Dendritic cell treated with granulocyte-macrophage colony-stimulating factor and Interleukin-4, amounts not matched to agents 40 ng/mL and 50 ng/mL, for 4 days (primary cell): Measurements from ENCODE around the gene CTXND1.

ENCODE experiments used
- H3K27ac Mint-ChIP-seq: one replicate; pipeline ENCODE4 v1.8.0; 2022; ENCODE audit warnings: mild to moderate bottlenecking, mixed read lengths
- H3K27me3 Mint-ChIP-seq: one replicate; pipeline ENCODE4 v1.8.0; 2022; ENCODE audit warnings: mild to moderate bottlenecking, mixed read lengths
- H3K36me3 Mint-ChIP-seq: one replicate; pipeline ENCODE4 v1.8.0; 2022; ENCODE audit warnings: low read depth, mixed read lengths
- H3K4me1 Mint-ChIP-seq: one replicate; pipeline ENCODE4 v1.8.0; 2022; ENCODE audit warnings: low read depth, mixed read lengths
- H3K4me3 Mint-ChIP-seq: one replicate; pipeline ENCODE4 v1.8.0; 2022; ENCODE audit warnings: mild to moderate bottlenecking, moderate library complexity, mixed read lengths
- H3K9me3 Mint-ChIP-seq: one replicate; pipeline ENCODE4 v1.8.0; 2022; ENCODE audit warnings: mixed read lengths
- intact Hi-C: fragments of 100-400 bp; cut with micrococcal nuclease; formaldehyde crosslinking; loops from one replicate; pipeline ENCODE4 v1.15.0; 2022

CTXND1 gene

GRCh38 chr15:80191897-80192595, 60.0 kb downstream of the CTXND1 start:
- H3K27ac Mint-ChIP-seq, result no peak overlapping the region
- no peaks in the 10 kb centered on the region for H3K4me1 Mint-ChIP-seq
- no peak overlapping the region for H3K4me3 Mint-ChIP-seq
- H3K9me3 Mint-ChIP-seq, result no peaks in the 10 kb centered on the region
- no peaks in the 10 kb centered on the region for H3K27me3 Mint-ChIP-seq
- intact Hi-C loops, result no loop called here
- H3K36me3 Mint-ChIP-seq, result peaks cover 16% of the 10 kb centered on the region

DNA sequence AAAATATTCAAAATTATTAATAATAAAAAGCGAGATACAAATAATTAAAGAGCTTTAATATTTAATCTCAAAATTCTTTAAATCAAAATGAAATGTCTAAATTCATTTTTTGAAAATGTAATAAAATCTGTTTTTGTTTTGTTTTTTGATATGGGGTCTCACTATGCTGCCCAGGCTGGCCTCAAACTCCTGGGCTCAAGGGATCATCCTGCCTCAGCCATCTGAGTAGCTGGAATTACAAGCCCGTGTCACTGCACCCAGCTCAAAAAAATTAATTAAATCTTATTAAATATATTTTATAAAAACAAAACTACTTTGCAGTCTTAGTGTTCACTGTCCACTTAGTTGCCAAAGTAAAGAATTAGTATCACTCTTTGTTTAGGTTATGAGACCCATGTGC, 60.8 kb downstream of the CTXND1 start:
- H3K27me3 Mint-ChIP-seq, result no peaks in the 10 kb centered on the region
- H3K27ac Mint-ChIP-seq, result no peak overlapping the region

GRCh38 chr15:80188251-80188650, 63.8 kb downstream of the CTXND1 start:
- intact Hi-C loops, result no loop called here
- Mint-ChIP-seq H3K27me3 (no peaks in the 10 kb centered on the region), H3K4me3 (no peak overlapping the region), H3K4me1 (no peaks in the 10 kb centered on the region), H3K9me3 (no peaks in the 10 kb centered on the region), H3K36me3 (peaks cover 54% of the 10 kb centered on the region), H3K27ac (no peak overlapping the region)

More for the DNA sequence above, 60.8 kb downstream of the CTXND1 start:
- Mint-ChIP-seq H3K4me1 (no peaks in the 10 kb centered on the region), H3K36me3 (peaks cover 24% of the 10 kb centered on the region), H3K4me3 (no peak overlapping the region), H3K9me3 (no peaks in the 10 kb centered on the region)
- intact Hi-C loops, result no loop called here

- Mint-ChIP-seq H3K27ac (no peak overlapping the region), H3K4me1 (no peaks in the 10 kb centered on the region), H3K9me3 (no peaks in the 10 kb centered on the region), H3K4me3 (no peak overlapping the region), H3K36me3 (peaks cover 70% of the 10 kb centered on the region), H3K27me3 (no peaks in the 10 kb centered on the region)
- intact Hi-C loops, result no loop called here
These were observed 65.4 kb downstream of the CTXND1 start for GRCh38 chr15:80186597-80186996.

DNA sequence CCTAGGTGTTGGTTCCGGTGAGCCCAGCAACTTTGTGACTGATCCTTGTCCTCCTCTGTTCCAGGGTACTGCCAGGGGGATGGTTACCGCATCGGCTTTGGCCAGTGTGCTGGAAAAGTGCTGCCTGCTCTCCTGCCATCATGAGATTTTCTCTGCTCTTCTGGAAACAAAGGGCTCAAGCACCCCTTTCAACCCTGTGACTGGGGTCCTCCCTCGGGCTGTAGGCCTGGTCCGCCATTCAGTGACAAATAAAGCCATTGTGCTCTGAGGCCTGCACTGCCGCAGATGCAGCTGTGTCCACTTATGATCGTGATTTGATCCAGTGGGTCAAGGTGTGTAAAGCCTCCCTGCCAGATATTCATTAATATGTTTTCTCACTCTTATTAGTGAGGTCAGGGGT, 65.9 kb downstream of the CTXND1 start:
- no peaks in the 10 kb centered on the region for H3K9me3 Mint-ChIP-seq
- intact Hi-C loops, result no loop called here
- no peak overlapping the region for H3K4me3 Mint-ChIP-seq
- H3K4me1 Mint-ChIP-seq, result no peaks in the 10 kb centered on the region
- H3K27ac Mint-ChIP-seq, result no peak overlapping the region
- H3K27me3 Mint-ChIP-seq, result no peaks in the 10 kb centered on the region
- peaks cover 75% of the 10 kb centered on the region for H3K36me3 Mint-ChIP-seq

GRCh38 chr15:80185152-80185551, 66.9 kb downstream of the CTXND1 start:
- H3K27ac Mint-ChIP-seq, result no peak overlapping the region
- H3K9me3 Mint-ChIP-seq, result no peaks in the 10 kb centered on the region
- H3K27me3 Mint-ChIP-seq, result no peaks in the 10 kb centered on the region
- H3K4me3 Mint-ChIP-seq, result no peak overlapping the region
- H3K36me3 Mint-ChIP-seq, result peaks cover 84% of the 10 kb centered on the region
- intact Hi-C loops, result no loop called here
- H3K4me1 Mint-ChIP-seq, result no peaks in the 10 kb centered on the region

- Mint-ChIP-seq H3K36me3 (peaks cover 90% of the 10 kb centered on the region), H3K27ac (no peak overlapping the region), H3K4me1 (no peaks in the 10 kb centered on the region), H3K27me3 (no peaks in the 10 kb centered on the region), H3K4me3 (no peak overlapping the region), H3K9me3 (no peaks in the 10 kb centered on the region)
- intact Hi-C loops, result no loop called here
These were observed 67.5 kb downstream of the CTXND1 start for GRCh38 chr15:80184554-80184953.

DNA sequence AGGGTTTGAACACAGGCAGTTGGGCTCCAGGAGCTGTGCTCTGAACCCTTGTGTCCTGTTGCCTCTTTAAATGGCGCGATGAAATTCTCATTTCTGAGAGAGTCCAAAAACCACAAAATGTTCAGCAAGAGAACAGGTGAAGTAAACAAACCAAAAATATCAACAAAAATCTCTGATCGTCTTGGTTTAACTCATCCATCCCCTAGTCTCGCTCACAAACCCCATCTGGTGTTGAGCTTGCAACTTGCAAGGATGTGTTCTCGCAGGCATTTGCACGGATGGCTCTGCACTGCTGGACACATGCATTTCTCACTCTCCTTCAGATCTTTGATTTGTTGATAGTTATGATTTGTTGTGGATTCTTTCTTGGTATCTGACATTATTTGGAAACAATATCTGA, 68.1 kb downstream of the CTXND1 start:
- Mint-ChIP-seq H3K4me3 (no peak overlapping the region), H3K27ac (no peak overlapping the region), H3K4me1 (no peaks in the 10 kb centered on the region), H3K9me3 (no peaks in the 10 kb centered on the region), H3K36me3 (peaks cover 94% of the 10 kb centered on the region), H3K27me3 (no peaks in the 10 kb centered on the region)
- intact Hi-C loops, result no loop called here

DNA sequence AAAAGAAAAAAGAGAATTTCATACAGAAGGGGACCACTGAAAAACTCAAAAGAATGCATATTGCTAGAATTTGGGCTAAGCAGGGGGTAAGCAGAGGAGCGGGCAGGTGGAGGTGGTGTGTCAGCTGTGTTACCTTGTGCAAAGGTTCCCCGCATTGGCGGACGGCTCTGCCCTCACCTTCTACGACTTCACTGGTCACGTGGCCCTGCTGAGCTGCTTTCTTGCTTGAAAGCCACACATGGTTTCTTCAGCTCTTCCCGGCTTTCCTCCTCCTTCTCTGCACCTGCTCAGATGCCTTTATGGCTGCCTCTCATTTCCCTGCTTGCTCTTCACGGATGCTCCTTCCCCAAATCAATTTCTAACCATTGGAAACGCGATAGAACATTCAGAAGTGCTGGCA, 68.7 kb downstream of the CTXND1 start:
- no peaks in the 10 kb centered on the region for H3K4me1 Mint-ChIP-seq
- no peak overlapping the region for H3K27ac Mint-ChIP-seq
- no peaks in the 10 kb centered on the region for H3K27me3 Mint-ChIP-seq
- H3K36me3 Mint-ChIP-seq, result peaks cover 93% of the 10 kb centered on the region
- no peaks in the 10 kb centered on the region for H3K9me3 Mint-ChIP-seq
- intact Hi-C loops, result no loop called here
- no peak overlapping the region for H3K4me3 Mint-ChIP-seq

DNA sequence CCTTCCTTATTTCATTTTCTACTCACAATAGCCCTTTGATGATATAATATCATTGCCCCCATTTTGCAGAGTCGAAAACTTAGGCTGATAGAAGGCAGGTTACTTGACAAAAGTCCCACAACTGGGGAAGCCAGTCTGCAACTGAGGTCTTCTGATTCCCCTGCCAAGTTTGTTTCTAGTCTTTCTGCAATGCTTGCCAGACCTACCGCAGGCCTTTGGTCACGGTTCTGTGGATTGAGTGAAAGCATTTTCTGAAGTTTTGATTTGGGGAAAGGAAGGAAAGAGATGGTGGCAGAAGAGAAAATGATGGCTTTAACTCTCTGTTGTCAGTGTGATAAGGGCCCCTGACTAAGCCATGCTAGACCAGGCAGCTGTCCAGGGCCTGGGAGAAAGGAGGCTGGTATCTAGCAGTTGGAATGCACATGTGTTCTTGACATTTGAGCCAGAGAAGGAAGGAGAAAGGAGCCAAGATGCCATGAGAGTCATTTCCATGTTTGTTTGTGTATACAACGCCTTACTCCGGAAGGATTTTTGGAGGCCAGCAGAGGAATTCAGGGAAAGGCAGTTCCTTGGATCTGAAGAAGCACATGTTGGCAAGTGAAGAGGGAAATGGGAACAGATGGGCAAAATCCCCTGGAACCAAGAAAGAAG, 69.3 kb downstream of the CTXND1 start:
- Mint-ChIP-seq H3K27me3 (no peaks in the 10 kb centered on the region), H3K4me1 (no peaks in the 10 kb centered on the region), H3K36me3 (peaks cover 94% of the 10 kb centered on the region), H3K27ac (no peak overlapping the region), H3K4me3 (no peak overlapping the region), H3K9me3 (no peaks in the 10 kb centered on the region)
- intact Hi-C loops, result no loop called here

DNA sequence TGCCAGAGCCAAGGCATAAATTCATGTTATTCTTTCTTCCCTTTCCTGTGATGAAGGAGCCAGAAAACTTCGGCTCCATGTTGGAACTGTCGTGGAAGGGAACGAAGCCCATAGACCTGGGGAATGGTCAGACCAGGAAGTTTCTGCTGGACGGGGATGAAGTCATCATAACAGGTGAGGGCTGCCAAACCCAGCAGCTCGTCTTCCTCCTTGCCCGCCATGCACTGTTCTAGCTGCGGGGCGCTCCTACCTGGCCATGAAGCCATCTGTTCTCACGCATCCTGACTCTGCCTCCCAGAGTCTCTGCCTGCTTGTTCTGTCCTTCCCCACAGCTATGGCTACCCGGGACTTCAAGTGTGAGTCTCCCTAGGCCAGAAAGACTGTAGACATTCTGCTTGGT, 71.0 kb downstream of the CTXND1 start:
- Mint-ChIP-seq H3K4me3 (no peak overlapping the region), H3K4me1 (peaks cover 9% of the 10 kb centered on the region), H3K9me3 (no peaks in the 10 kb centered on the region), H3K27me3 (no peaks in the 10 kb centered on the region), H3K36me3 (peaks cover 89% of the 10 kb centered on the region), H3K27ac (no peak overlapping the region)
- intact Hi-C loops, result no loop called here

GRCh38 chr15:80180468-80180867, 71.5 kb downstream of the CTXND1 start:
- no peaks in the 10 kb centered on the region for H3K9me3 Mint-ChIP-seq
- H3K4me3 Mint-ChIP-seq, result no peak overlapping the region
- peaks cover 89% of the 10 kb centered on the region for H3K36me3 Mint-ChIP-seq
- no peak overlapping the region for H3K27ac Mint-ChIP-seq
- intact Hi-C loops, result no loop called here
- no peaks in the 10 kb centered on the region for H3K27me3 Mint-ChIP-seq
- H3K4me1 Mint-ChIP-seq, result peaks cover 9% of the 10 kb centered on the region

DNA sequence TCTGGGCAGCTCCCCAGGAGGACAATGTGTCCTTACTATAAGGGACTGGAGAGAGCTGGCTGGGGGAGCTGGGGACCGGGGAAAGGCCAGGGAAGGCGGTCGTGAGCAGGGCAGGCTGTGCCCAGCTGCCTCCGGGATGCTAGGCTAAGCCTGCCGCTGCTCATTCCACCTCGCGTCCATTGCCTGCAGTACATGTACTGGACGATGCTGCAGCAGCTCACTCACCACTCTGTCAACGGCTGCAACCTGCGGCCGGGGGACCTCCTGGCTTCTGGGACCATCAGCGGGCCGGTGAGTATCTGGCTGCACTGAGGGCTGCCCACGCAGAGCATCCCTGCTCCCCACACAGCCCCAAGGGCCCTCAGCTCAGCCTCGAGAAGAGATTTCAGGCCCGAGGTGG, 72.1 kb downstream of the CTXND1 start:
- peaks cover 9% of the 10 kb centered on the region for H3K4me1 Mint-ChIP-seq
- no peak overlapping the region for H3K27ac Mint-ChIP-seq
- H3K4me3 Mint-ChIP-seq, result no peak overlapping the region
- H3K9me3 Mint-ChIP-seq, result no peaks in the 10 kb centered on the region
- intact Hi-C loops, result loop anchor here (10.0 kb wide), 1 partner anchor 55 kb away; no protein-coding TSS in a partner anchor
- H3K27me3 Mint-ChIP-seq, result no peaks in the 10 kb centered on the region
- H3K36me3 Mint-ChIP-seq, result peaks cover 89% of the 10 kb centered on the region

GRCh38 chr15:80179025-80179759, 72.8 kb downstream of the CTXND1 start:
- Mint-ChIP-seq H3K4me3 (no peak overlapping the region), H3K9me3 (no peaks in the 10 kb centered on the region), H3K4me1 (peaks cover 9% of the 10 kb centered on the region), H3K27me3 (no peaks in the 10 kb centered on the region), H3K36me3 (peaks cover 89% of the 10 kb centered on the region), H3K27ac (no peak overlapping the region)
- intact Hi-C loops, result loop anchor here (10.0 kb wide), 1 partner anchor 54 kb away; no protein-coding TSS in a partner anchor
